MM.1S (cell line): ENCODE results near the gene NDUFA5.

Source experiments
- CTCF ChIP-seq: fragments of 300-600 bp; sonication (generic); IDR thresholded peaks from 2 replicates; pipeline ENCODE4 v1.5.1; 2016; ENCODE audit warnings: antibody characterized with exemption, low read length, mixed read lengths
- EZH2 ChIP-seq: fragments of 300-600 bp; sonication (generic); optimal IDR thresholded peaks from 2 replicates; pipeline ENCODE3; 2017; ENCODE audit warnings: low read depth, mild to moderate bottlenecking, antibody characterized with exemption, low read length, mixed read lengths

- TF ChIP-seq CTCF = no peak
- TF ChIP-seq EZH2 = no peak
Observed at GRCh38 chr7:123573341-123573740, 15.7 kb upstream of the NDUFA5 start.
